COLO829 (cell line): ENCODE results near the gene LMX1B.
"Not testable (repeated sequence)": the region's sequence is repeated elsewhere in the genome, so short reads cannot be mapped to it uniquely, and the experiment has no call there.

Experiments used
- DNase-seq: peaks from one replicate; pipeline ENCODE4 v3.0.0; 2012; ENCODE audit warnings: low spot score

The LMX1B gene

DNA sequence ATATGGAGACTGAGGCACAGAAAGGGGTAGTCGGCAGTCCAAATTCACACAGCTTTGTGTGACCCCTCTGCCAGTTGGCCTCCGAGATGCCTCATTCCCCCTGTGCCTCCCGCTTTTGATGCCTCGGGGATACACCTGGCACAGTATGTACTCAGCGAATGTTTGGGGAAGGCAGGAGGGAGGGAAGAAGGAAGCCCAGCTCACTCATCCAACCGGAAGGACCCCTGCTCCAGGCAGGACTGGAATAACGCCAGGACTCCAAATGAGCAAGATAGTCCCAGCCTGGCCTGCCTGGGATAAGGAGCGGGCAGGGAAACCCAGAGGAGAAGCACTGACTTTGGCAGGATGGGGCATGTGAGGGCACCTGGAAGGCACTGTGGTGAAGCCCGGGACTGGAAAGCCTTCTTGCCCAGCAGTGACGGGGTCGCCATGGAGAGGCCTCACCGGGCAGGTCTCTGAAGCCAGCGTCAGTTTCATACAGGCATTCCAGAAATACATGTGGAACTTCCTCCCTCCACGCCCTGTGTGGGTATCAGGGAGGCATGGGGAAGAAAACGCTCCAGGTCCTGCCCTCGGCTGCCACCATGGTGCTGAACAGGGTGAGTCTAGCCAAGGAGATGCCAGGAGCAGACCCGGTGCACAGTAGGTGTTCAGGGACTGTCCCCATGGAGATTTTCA lies 20.3 kb downstream of the LMX1B start:
- DNase-seq: no peak

DNA sequence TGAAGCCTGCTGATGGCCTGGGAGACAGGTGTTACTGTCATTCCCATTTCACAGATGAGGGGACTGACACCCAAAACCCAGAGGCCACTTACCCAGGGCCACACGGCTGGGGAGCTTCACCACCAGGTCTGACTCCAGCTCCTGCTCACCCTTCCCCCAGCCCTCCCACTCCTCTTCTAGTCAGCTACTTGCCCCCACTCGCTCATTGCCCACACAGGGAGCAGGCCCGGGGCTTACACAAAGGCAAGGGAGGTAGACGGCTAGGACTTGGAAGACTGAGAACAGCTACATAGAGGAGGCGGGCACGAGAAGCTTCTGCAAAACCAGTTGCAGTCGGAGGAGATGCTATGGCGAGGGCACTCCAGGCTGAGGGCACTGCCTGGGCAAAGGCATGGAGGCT lies 21.3 kb downstream of the LMX1B start:
- no peak for DNase-seq

DNA sequence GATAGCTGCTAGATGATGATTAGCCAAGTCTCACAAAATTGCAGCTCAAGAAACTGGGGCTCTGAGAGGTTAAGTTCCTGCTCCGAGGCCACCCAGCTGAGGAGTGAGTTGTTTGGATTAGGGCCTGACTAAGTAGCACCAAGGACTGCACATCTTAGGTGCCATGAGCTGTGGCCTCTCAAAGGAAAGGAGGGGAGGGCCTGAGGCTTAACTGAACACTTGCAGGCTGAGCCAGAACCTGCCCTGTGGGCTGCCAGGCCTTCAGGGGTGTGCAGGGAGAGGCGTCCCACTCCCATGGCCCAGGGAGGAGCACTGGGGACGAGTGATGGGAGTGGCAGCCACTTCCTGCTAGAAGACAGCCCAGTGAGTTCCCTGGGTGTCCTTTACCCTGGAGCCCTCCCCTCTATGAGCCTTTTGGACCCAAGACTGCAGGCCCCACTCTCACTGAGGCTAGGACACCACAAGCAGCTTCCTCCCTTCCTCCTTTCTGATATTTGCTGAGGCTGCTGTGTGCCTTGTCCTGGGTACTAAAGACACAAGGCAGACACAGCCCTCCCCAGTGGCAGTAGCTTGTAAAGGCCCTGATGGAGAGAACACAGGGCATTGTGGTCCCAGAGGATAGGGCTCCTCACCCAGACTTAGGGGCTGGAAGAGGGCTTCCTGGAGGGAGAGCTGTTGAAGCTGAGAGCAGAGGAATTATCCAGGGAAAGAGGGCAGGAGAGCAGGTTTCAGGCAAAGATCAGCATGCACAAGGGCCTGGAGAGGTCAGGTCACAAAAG lies 22.1 kb downstream of the LMX1B start:
- no peak for DNase-seq

DNA sequence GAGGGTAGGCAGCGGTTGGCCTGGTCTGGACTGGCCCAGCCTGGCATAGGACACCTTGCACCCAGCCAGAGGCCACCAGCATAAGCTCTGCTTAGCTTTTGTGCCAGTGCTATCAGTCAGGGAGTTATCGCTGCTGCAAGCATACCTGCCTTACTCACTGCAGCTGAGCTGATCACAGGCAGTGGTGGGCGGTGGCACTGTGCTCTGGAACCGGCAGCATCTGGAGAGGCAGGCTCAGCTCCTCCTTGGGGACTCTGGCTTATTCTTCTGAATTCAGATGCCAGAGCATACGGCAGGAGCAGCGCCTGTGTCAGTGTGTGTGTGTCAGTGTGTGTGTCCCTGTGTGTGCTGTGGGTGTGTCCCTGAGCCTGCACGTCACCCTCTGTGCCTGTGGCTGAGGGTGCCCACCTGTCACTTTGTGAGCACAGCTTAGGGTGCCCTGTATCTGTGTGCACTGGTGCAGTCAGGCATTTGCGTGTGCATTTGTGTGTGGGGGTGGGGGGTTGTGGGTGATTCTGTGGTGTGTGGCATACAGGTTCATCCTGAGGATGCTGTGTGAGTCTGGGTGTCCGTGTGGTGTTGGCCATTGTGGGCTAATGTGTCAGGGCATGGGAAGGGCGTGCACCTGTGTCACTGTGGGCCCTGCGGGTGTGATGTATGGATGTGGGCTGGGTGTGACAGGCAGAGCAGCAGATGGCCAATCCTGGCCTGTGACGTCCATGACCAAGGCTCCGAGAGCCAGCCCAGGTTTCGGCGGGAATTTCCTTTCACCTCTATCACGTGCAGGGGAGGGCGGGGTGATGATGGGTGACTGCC lies 23.5 kb downstream of the LMX1B start:
- no peak for DNase-seq

DNA sequence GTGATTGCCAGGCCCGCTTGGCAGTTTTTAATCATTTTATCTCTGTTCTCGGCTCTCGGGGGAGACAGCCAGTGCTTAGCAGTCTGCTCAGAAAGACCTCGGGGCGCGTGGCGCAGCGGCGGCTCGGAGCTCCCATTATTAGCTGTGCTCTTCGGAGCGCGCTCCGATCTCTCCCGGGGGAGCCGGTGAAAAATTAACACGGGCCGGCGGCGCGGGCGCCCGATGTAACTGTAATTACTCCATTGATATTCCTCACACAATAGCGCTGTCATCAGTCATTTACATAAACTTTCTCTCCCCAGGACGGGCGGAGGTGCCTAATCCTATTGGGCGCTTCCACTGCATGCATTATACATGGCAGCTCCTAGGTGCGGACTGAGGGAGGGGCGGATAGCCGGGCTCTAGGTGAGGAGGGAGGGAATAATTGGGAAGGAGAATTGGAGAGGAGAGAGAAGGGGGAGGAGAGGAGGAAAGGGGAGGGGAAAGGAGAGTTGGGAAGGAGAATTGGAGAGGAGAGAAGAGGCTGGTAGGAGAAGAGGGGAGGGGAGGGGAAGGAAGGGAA lies 24.9 kb downstream of the LMX1B start:
- DNase-seq: no peak

DNA sequence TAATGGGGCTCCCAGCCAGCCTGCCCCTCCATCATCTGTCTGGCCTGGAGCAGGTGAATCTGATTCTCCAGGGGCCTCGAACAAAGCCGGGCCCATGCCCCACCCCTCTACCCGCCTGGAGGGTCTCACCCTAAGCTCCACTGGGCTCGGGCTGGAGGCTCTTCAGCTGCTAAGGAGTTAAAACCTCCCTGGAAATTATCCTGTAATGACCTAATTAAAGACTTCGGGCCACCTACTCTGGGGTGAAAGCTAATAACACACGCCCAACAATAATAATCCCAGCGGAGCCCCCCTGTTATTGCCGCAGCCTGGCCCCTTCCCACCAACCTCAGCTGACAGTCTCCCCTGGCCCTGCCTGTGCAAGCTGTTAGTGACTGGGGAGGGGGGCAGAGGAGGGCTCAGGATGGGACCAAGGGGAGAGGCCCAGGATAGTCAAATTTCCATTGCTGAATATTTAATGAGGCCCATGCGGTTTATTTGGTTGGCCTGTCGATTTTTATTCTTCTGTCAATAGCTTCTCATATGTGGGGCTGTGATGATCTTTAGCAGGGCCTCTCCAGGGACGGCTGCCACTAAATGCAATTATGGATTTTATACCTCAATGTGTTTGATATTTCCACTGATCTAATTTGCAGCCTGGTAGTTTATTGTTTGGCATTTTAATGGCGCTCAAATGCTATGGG lies 25.7 kb downstream of the LMX1B start:
- DNase-seq: no peak

DNA sequence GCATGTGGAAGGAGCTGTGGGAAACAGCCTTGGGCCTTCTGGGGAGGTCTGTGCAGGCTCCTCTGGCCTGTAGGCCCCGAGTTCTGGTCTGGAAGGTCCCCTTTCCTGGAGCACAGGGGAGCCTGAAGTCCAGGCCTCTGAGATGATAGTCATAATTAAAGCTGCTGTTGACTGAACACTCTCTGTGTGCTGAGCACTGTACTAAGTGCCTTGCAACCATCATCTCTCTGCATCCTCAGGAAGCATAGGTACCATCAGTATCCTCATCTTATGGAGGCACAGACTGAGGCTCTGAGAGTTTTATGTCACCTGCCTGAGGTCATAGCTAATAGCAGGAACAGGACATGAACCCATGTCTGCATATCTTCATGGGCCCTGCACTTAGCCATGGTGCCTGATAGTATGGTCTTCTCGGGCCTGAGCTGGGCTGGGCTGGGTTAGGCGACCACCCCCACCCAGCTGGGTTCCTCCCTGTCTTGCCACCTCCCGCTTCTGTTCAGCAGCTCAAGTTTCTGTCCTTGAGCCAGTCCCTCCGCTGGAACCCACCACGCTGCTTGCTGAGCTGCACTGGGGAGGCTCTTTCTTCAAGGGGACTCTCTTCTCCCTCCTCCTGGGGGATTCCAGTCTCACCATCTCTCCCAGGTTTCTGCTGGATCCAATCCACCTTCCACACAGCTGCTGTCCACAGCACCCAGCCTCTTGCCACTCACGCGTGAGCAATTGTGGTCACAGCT lies 27.6 kb downstream of the LMX1B start:
- DNase-seq: no peak

DNA sequence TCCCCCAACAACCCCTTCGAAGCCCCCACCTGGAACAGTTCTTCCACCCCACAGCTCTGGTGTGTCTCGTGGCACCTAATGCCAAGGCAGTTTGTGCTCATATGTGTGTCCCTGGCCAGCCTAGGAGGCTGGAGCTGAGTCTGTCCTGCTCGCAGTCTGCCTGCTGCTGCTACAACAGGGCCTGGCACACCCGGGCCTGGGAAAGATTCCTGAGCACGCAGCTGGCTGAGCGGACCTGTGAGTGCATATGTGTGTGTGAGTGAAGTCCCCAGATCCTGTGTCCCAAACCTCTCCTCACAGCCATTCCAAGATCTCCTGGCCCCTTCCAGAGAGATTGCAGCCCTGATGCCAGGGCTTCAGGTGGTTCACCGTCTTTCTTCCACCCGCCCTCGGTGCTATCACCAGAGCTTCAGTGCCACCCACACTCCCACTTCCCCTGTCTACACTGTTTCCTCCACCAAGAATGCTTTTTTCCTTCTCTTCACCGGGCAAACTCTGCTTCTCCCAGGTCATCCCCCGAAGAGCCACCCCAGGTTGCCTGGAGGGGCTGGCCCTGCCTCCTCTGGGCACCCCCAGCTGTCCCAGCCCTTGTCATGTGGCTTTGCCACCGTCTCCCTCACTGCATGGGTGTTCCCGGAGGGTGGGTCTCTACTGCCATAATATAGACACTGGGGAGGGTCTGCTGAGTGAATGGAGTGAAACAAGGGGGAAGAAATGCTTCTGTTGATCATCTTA lies 28.4 kb downstream of the LMX1B start:
- DNase-seq: no peak

DNA sequence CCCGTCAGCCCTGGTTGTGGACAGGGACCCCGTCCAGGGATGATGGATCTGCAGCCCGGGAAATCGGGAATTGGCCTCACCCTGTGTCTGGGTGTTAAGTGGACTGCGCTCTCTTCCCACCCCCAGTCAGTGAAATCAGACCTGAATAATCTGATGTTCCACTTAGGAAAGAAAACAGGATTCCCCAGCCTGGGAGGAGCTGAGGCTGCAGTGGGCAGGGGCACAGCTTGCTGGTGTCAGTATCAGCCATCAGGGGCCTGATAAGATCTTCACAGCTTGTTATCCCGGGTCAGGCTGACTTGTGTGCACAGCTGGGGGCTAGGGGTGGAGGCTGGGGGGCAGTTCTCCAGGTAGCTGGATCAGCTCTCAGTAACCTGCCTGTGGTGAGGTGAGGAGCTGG lies 29.1 kb downstream of the LMX1B start:
- DNase-seq: no peak

DNA sequence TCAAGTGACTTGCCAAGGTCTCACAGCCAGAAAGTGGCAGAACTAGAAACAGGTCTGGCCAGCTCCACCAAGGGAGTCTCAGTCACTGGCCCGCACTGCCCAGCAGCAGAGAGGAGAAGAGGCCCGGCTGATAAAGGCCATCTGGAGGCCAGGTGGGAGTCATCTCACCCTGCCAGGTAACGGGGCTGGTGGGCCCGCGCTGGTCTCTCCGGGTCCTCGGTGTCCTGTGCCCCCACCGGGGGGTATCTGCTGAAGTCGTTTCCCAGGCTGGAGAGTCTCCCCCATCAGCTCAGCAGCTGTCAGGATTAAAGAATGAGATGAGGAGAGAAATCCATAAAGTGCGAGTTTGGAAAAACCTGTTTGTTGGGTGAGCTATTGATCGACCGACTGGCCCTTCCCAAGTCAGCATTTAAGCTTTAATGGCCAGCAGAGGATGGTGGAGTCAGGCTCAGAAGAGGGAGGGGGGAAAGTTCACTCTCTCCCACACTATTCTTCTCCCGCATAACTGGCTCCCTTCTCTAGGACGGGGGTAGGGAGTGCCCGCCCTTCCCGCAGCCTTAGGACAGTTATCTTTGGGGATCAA lies 30.3 kb downstream of the LMX1B start:
- DNase-seq: no peak

DNA sequence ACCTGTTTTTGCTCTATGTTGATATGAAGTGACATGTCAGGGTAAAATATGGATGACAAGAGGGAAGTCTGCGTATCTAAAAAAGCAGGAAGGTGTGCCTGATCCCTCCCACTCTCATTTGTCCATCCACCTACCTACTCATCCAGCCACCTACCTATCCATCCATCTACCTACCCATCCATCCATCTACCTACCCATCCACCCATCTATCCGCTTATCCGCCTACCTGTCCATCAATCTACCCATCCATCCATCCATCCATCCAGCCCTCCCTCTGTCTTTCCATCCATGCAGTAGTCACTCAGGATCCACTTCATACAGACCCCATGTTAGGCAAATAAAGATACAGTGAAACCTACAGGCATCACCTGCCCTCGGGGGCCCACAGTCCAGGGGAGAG lies 32.4 kb downstream of the LMX1B start:
- DNase-seq: no peak

DNA sequence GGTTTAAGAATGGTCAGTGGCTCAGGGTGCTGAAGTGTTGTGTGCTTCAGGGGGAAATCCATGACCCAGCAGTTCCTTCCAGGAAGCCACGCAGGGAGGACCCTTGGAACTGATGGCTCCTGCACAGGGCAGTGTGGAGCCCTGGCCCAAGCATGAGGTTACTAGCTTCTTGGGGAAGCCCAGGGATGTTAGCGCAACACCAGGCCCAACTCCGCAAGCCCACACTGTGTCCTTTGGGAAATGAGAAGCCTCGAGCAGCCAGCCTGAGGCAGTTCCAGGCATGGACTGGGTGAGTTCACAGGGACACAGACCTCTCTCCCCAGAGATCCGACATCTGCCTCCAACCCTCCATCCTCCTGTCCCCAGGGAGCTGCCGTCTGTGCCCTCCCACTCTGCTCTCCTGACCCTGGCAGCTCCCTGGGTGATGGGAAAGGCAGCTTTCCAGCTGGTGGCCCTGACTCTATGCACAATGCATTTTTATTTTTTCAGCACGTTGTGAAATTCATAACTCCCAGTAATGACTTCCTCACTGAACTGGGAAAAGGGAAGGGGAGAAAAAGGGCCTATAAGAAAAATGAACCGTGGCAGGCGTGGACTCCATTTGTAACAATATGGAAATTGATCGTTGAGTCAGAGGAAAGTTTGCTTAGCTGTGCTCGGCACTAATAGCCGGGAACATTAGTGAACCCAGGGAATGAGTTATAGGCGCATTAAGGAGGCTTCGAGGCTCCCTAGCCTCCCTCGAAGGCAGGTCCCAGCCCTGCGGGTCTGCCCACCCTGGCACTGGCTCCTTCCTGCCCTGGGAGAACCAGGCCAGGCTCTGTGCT lies 34.1 kb downstream of the LMX1B start:
- no peak for DNase-seq

DNA sequence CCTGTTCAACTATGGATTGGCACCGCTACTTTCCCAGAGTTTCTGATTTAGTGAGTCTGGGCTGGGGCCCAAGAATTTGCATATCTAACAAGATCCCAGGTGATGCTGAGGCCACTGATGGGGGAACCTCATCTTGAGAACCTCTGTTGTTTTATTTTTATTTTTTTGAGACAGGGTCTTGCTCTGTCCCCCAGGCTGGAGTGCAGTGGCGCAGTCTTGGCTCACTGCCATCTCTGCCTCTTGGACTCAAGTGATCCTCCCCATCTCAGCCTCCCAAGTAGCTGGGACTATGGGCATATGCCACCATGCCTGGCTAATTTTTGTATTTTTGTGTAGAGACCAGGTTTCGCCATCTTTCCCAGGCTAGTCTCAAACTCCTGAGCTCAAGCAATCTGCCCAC lies 35.7 kb downstream of the LMX1B start:
- no peak for DNase-seq

DNA sequence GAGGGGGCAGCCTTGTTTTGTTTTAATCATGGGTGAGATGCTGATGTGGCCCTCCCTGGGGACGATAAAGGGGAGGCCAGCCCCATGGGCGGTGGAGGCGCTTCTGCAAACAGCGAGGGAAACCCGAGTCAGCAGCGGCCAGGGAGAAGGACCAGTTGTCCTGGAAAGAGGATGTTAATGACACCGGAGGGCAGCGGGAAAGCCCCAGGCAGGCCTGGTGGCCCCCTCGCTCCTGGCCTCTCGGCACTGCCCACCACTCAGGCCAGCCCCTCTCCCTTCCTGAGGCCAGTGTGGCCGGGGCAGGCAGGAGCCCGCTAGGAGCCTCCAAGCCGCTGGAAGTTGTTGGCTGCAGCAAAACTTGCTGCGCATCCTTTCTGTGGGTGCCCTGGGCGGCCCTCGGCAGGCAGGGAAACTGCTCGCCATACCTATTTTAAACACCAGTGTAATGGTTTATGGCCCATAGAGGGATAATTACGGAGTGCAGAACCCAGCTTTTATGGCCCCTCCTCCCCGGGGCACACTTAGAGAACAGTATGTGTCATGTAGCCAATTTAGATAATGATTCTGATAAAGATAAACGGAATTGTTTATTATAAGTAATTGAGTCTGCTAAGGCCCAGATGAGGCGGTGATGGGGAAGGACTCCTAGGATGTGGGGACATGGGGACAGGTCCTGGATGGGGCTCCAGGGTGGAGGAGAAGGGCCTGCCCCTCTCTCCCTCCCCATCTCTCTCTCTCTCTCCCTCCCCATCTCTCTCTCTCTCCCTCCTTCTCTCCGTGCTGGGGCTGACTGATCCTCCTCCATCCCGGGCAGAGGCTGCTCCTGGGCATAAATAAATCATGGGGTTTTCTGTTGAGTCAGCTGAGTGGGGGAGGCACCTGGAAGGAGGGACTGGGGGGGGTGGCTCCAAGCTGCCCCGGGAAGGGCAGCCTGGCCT lies 36.9 kb downstream of the LMX1B start:
- no peak for DNase-seq

DNA sequence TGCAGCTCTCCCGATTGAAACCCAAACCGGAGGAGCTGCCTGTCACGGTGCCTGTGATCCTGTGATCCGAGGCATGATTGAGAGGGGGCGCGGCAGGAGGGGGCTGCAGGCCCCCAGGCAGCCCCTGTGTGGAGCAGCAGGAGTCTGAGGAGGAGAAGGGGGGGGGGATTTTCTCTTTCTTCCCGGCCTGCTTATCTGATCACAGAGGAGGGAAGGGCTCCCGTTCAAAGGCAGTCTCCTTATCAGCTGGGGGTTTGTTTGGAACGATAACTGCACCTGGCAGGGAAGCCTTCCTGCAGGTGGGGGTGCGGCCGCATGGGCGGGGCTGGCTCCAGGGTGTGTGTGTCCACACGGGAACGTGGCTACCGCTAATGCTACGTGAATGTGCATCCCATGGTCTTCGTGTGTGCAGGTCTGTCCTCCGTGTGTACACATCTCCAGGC lies 38.4 kb downstream of the LMX1B start:
- DNase-seq: no peak

DNA sequence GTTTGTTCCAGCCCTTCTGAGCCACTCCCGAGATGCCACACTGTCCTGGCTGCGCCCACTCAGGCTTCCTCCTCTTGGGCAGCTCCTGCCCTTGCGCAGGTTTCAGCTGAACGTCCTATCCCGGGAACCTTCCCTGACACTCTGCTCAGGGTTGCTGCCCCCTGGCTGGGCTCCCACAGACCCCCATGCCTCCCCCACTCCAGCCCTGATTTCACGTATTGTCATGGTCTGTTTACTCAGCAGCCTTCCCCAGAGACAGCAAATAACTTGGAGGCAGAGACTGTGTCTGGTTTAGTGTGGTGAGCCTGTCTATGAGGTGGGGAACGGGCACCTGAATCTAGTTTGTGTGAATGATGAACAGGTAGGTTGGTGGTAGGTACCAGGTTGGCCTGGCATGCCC lies 40.4 kb downstream of the LMX1B start:
- DNase-seq: no peak

DNA sequence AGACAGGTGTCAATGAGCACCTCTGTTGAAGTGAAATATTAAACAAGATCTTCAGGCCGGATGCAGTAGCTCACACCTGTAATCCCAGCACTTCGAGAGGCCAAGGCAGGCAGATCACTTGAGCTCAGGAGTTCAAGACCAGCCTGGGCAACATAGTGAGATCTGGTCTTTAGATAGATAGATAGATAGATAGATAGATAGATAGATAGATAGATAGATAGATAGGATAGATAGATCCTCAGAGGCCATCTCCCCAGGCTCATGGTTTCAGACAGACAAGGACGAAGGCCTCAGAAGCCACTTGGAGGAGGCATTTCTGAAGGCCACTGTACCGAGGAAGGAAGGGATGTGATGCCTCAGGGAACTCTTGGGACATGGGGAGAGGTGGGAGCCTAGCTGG lies 42.5 kb downstream of the LMX1B start:
- not testable (repeated sequence) for DNase-seq

DNA sequence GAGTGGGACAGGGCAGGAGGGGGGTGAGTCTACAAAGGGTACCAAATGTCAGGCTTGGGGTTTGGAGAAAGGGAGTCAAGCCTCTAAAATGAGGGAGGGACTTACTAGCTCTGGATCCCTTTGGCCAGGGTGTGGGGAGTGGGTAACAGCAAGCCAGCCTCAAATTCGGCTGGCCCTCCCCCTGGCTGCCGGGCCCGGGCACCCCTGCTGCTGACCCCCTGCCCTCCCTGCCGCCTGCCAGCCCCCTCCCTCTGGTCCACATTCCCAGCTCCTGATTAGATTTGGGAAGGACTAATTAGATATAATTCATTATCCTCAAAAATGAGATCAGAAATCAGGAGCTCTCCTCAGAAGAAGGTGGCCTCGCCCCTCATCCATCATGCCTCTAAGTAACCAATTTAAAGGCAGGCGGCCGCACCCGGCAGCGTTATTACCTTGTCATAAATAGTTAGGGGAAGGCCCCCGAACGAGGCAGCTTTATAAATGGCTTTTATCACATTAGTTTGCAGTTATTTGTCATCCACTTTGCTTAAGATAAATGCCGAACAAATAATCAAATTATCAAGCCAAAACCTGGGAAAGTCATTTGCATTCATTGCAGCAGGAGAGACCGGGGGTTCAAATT lies 44.6 kb downstream of the LMX1B start:
- no peak for DNase-seq
